ENCODE data around the gene REV1.
"Not testable (repeated sequence)": the region's sequence is repeated elsewhere in the genome, so short reads cannot be mapped to it uniquely, and the experiment has no call there.

REV1 gene

GRCh38 chr2:99471654-99472599, 17.9 kb downstream of the REV1 start:
- ChIA-PET POLR2A (ENCODE audit: low non-redundant PET) (no interaction called here), CTCF (interaction anchor here (0.6 to 0.7 kb wide), 2 partner anchors 11 to 14 kb away, joined by 3 read pairs; no protein-coding TSS in a partner anchor)
- H3K27ac ChIP-seq, result no peak overlapping the region
- TF ChIP-seq CTCF (conservative IDR thresholded peaks at IDR 0.05; ENCODE audit: low read depth), result no peak
- DNase-seq (ENCODE audit: low spot score), result no peak

GRCh38 chr2:99470957-99471356, 18.9 kb downstream of the REV1 start:
- POLR2A ChIA-PET (ENCODE audit: low non-redundant PET), result no interaction called here
- H3K27ac ChIP-seq, result no peak overlapping the region

GRCh38 chr2:99470459-99470858, 19.4 kb downstream of the REV1 start:
- POLR2A ChIA-PET (ENCODE audit: low non-redundant PET); CTCF ChIA-PET; DNase-seq (ENCODE audit: low spot score); H3K27ac ChIP-seq: not testable (repeated sequence)

More at GRCh38 chr2:99470957-99471356, 18.9 kb downstream of the REV1 start:
- CTCF ChIA-PET, result interaction anchor here (0.7 kb wide), 1 partner anchor 11 kb away, joined by 3 read pairs; no protein-coding TSS in a partner anchor
- TF ChIP-seq CTCF (conservative IDR thresholded peaks at IDR 0.05; ENCODE audit: low read depth), result no peak
- DNase-seq (ENCODE audit: low spot score), result no peak

GRCh38 chr2:99469394-99469793, 20.4 kb downstream of the REV1 start:
- DNase-seq (ENCODE audit: low spot score), result no peak
- no peak overlapping the region for H3K27ac ChIP-seq
- TF ChIP-seq CTCF (conservative IDR thresholded peaks at IDR 0.05; ENCODE audit: low read depth), result no peak
- ChIA-PET CTCF (no interaction called here), POLR2A (ENCODE audit: low non-redundant PET) (no interaction called here)

GRCh38 chr2:99468155-99468554, 21.7 kb downstream of the REV1 start:
- ChIA-PET POLR2A (ENCODE audit: low non-redundant PET) (no interaction called here), CTCF (no interaction called here)
- H3K27ac ChIP-seq, result no peak overlapping the region
- DNase-seq (ENCODE audit: low spot score), result no peak
- TF ChIP-seq CTCF (conservative IDR thresholded peaks at IDR 0.05; ENCODE audit: low read depth), result no peak

GRCh38 chr2:99467390-99467789, 22.4 kb downstream of the REV1 start:
- no peak overlapping the region for H3K27ac ChIP-seq
- CTCF ChIA-PET, result interaction anchor here (0.6 kb wide), 1 partner anchor 67 kb away, joined by 5 read pairs; no protein-coding TSS in a partner anchor
- POLR2A ChIA-PET (ENCODE audit: low non-redundant PET), result no interaction called here
- TF ChIP-seq CTCF (conservative IDR thresholded peaks at IDR 0.05; ENCODE audit: low read depth), result no peak
- no peak for DNase-seq (ENCODE audit: low spot score)

GRCh38 chr2:99461828-99462483, 27.9 kb downstream of the REV1 start:
- H3K27ac ChIP-seq, result no peak overlapping the region
- TF ChIP-seq CTCF (conservative IDR thresholded peaks at IDR 0.05; ENCODE audit: low read depth), result no peak
- CTCF ChIA-PET, result no interaction called here
- POLR2A ChIA-PET (ENCODE audit: low non-redundant PET), result no interaction called here
- no peak for DNase-seq (ENCODE audit: low spot score)
